SH-SY5Y (cell line): ENCODE results near the gene TNC.

Experiments
- GATA2 ChIP-seq: IDR thresholded peaks from 2 replicates; pipeline ENCODE4 v1.6.1; 2011; ENCODE audit warnings: mild to moderate bottlenecking, low read depth, low read length
- GATA3 ChIP-seq: IDR thresholded peaks from 2 replicates; pipeline ENCODE4 v1.6.1; 2011; ENCODE audit warnings: low read depth, mild to moderate bottlenecking, low read length, moderate library complexity

The TNC gene

DNA sequence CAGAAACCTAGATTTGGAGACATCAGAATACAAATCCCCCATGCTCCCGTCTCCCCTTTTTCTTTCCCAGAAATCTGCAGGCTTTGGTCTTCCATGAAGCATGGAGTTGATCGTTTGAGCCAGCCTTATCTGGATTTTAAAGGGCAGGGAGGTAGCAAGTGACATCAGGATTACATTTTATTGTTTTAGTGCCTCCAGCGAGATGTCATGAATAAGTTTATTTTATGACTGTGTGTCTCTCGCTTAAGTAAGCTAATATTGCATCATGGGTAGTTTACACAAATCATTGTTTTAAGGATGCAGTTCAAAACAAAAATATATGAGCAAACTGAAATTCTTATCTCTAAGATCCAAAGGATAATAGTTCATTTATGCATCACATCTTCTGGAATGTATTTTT lies 136.9 kb downstream of the TNC start:
- no peak for TF ChIP-seq GATA2
- TF ChIP-seq GATA3: no peak

DNA sequence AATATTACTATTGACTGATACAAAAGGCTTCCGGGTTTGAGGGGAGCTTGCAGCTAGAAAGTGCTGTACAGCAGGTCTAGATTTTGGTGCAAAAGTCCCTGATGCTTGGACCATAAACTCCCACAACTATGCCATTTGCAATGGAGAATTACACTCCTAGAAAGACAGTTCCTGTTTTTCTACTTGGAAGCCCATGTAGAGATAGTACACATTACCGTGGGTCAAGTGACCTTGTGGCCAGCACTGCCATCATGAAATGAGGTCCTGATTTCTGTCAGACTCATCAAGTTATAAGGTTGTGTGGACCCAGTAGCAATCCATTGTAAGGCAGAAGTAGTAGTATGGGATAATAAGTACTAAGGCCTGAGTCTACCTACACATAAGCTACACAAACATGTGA lies 144.7 kb downstream of the TNC start:
- TF ChIP-seq GATA3 (no peak), GATA2 (no peak)

DNA sequence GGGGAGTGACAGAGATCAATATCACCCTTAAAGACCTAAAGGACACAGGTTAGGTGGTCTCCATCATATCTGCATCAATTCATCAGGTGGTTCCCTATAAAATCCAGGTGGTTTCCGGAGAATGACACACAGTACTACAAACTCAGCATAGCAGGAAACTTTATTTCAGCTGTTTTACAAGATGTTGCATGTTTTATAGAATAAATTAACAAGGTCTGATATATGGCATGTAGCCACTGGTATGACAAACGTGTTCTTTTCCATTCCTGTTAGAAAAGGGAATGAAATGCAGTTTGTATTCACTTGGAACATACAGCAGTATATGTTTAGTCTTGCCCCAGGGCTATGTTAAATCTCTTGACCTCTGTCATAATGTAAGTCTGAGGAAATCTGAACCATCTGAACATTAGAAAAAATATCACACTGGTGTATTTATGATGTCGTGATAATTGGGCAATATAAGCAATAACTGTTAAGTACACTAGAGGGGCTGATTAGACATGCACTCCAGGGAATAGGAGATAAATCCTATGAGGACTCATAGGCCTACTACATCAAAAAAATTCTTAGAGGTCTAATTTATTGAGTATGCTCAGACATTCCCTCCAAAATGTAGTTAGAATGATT lies 145.3 kb downstream of the TNC start:
- TF ChIP-seq GATA2 (no peak), GATA3 (no peak)
